ENCODE measurements around the gene ARHGEF9. TPM values are rescaled to one million over a fixed set of nuclear protein-coding genes. Genes with fewer than 3 reads are reported as not detected.
A peak's percentile ranks its signal among the peaks of the same experiment; 100 is the strongest.

The ARHGEF9 gene
- total RNA-seq, 1 donor from 2014 or later = 46.0 TPM

GRCh38 chrX:63784346-63784901 is 590 bp downstream of the ARHGEF9 start:
- FAIRE-seq = no peak
- Histone ChIP-seq H3K27ac (ENCODE audit: low read depth, low read length) (no peak overlapping the region), H3K4me3 (ENCODE audit: insufficient read depth, low read depth, low read length) (no peak overlapping the region), H3K36me3 (ENCODE audit: insufficient read depth, low read length) (no peaks in the 10 kb centered on the region), H3K9me3 (ENCODE audit: insufficient read depth, low read depth, low read length) (no peaks in the 10 kb centered on the region), H3K4me1 (ENCODE audit: insufficient read depth, low read length) (no peaks in the 10 kb centered on the region), H3K9ac (ENCODE audit: low read length) (peak overlapping the region; percentile 31), H3K27me3 (ENCODE audit: insufficient read depth, low read length) (no peaks in the 10 kb centered on the region), H4K20me1 (ENCODE audit: insufficient read depth, low read length) (no peaks in the 10 kb centered on the region), H3K79me2 (ENCODE audit: insufficient read depth, low read length) (no peaks in the 10 kb centered on the region), H3K4me2 (ENCODE audit: low read length) (peak overlapping the region; percentile 75), H2AFZ (ENCODE audit: low read depth, low read length) (peak overlapping the region; percentile 86)
- H3K4me3 Mint-ChIP-seq (ENCODE audit: unreplicated experiment) = peak overlapping the region; percentile 85
- no peak for DNase-seq (ENCODE audit: low read depth)
- TF ChIP-seq, protein P1, sequence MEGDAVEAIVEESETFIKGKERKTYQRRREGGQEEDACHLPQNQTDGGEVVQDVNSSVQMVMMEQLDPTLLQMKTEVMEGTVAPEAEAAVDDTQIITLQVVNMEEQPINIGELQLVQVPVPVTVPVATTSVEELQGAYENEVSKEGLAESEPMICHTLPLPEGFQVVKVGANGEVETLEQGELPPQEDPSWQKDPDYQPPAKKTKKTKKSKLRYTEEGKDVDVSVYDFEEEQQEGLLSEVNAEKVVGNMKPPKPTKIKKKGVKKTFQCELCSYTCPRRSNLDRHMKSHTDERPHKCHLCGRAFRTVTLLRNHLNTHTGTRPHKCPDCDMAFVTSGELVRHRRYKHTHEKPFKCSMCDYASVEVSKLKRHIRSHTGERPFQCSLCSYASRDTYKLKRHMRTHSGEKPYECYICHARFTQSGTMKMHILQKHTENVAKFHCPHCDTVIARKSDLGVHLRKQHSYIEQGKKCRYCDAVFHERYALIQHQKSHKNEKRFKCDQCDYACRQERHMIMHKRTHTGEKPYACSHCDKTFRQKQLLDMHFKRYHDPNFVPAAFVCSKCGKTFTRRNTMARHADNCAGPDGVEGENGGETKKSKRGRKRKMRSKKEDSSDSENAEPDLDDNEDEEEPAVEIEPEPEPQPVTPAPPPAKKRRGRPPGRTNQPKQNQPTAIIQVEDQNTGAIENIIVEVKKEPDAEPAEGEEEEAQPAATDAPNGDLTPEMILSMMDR (IDR thresholded peaks at IDR 0.05; ENCODE audit: insufficient read depth, low read depth, low read length) = no peak
- TF ChIP-seq EZH2 (IDR thresholded peaks at IDR 0.05; ENCODE audit: insufficient read depth, low read length) = no peak
- H3K9me3 Mint-ChIP-seq (ENCODE audit: unreplicated experiment) = no peaks in the 10 kb centered on the region
- no peaks in the 10 kb centered on the region for H3K27me3 Mint-ChIP-seq (ENCODE audit: low read depth, unreplicated experiment)
- peaks cover under 1% of the 10 kb centered on the region for H3K36me3 Mint-ChIP-seq (ENCODE audit: low read depth, unreplicated experiment)
- peaks cover 2% of the 10 kb centered on the region for H3K4me1 Mint-ChIP-seq (ENCODE audit: low read depth, unreplicated experiment)
- peak overlapping the region; percentile 69 for H3K27ac Mint-ChIP-seq (ENCODE audit: unreplicated experiment)

DNA sequence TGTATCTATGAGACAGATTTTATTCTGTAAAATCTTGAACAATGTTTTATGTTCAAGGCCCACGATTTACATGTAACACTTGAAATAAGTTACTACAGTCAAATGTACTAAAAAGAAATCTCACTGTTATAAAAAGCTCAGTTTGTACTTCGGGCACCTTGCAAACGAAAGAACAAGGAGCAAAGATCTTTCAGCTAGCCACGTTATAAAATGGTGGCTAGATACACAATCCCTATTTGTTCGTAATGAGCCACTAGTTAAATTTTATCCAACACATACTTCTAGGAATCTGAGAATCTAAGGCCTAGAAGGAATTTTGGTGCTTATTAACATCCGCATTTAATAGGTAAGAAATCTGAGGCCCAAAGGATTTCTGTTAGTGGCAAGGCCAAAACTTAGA is 2.5 kb downstream of the ARHGEF9 start:
- H3K36me3 Mint-ChIP-seq (ENCODE audit: low read depth, unreplicated experiment) = peaks cover 8% of the 10 kb centered on the region
- Histone ChIP-seq H4K20me1 (ENCODE audit: insufficient read depth, low read length) (no peaks in the 10 kb centered on the region), H3K36me3 (ENCODE audit: insufficient read depth, low read length) (no peaks in the 10 kb centered on the region), H3K4me1 (ENCODE audit: insufficient read depth, low read length) (no peaks in the 10 kb centered on the region), H3K27me3 (ENCODE audit: insufficient read depth, low read length) (no peaks in the 10 kb centered on the region), H3K27ac (ENCODE audit: low read depth, low read length) (no peak overlapping the region), H3K79me2 (ENCODE audit: insufficient read depth, low read length) (no peaks in the 10 kb centered on the region), H3K9ac (ENCODE audit: low read length) (no peak overlapping the region), H3K4me2 (ENCODE audit: low read length) (no peak overlapping the region), H3K9me3 (ENCODE audit: insufficient read depth, low read depth, low read length) (no peaks in the 10 kb centered on the region), H3K4me3 (ENCODE audit: insufficient read depth, low read depth, low read length) (no peak overlapping the region), H2AFZ (ENCODE audit: low read depth, low read length) (no peak overlapping the region)
- H3K27ac Mint-ChIP-seq (ENCODE audit: unreplicated experiment) = no peak overlapping the region
- no peaks in the 10 kb centered on the region for H3K27me3 Mint-ChIP-seq (ENCODE audit: low read depth, unreplicated experiment)
- H3K9me3 Mint-ChIP-seq (ENCODE audit: unreplicated experiment) = peaks cover under 1% of the 10 kb centered on the region
- DNase-seq (ENCODE audit: low read depth) (no peak), FAIRE-seq (no peak)
- H3K4me1 Mint-ChIP-seq (ENCODE audit: low read depth, unreplicated experiment) = peaks cover 2% of the 10 kb centered on the region
- H3K4me3 Mint-ChIP-seq (ENCODE audit: unreplicated experiment) = no peak overlapping the region
- TF ChIP-seq EZH2 (IDR thresholded peaks at IDR 0.05; ENCODE audit: insufficient read depth, low read length) = no peak
- TF ChIP-seq, protein P1 (IDR thresholded peaks at IDR 0.05; ENCODE audit: insufficient read depth, low read depth, low read length) = no peak

GRCh38 chrX:63768760-63769159 is 16.3 kb downstream of the ARHGEF9 start:
- Histone ChIP-seq H3K36me3 (ENCODE audit: insufficient read depth, low read length) (no peaks in the 10 kb centered on the region), H3K27ac (ENCODE audit: low read depth, low read length) (no peak overlapping the region), H2AFZ (ENCODE audit: low read depth, low read length) (no peak overlapping the region), H3K9ac (ENCODE audit: low read length) (no peak overlapping the region), H3K4me2 (ENCODE audit: low read length) (no peak overlapping the region), H3K79me2 (ENCODE audit: insufficient read depth, low read length) (no peaks in the 10 kb centered on the region), H3K27me3 (ENCODE audit: insufficient read depth, low read length) (no peaks in the 10 kb centered on the region), H3K4me1 (ENCODE audit: insufficient read depth, low read length) (no peaks in the 10 kb centered on the region), H3K4me3 (ENCODE audit: insufficient read depth, low read depth, low read length) (no peak overlapping the region), H4K20me1 (ENCODE audit: insufficient read depth, low read length) (no peaks in the 10 kb centered on the region), H3K9me3 (ENCODE audit: insufficient read depth, low read depth, low read length) (no peaks in the 10 kb centered on the region)
- DNase-seq (ENCODE audit: low read depth) = no peak
- no peak overlapping the region for H3K27ac Mint-ChIP-seq (ENCODE audit: unreplicated experiment)
- H3K4me1 Mint-ChIP-seq (ENCODE audit: low read depth, unreplicated experiment) = peaks cover 14% of the 10 kb centered on the region
- H3K4me3 Mint-ChIP-seq (ENCODE audit: unreplicated experiment) = no peak overlapping the region
- H3K9me3 Mint-ChIP-seq (ENCODE audit: unreplicated experiment) = peaks cover 10% of the 10 kb centered on the region
- H3K36me3 Mint-ChIP-seq (ENCODE audit: low read depth, unreplicated experiment) = peaks cover 2% of the 10 kb centered on the region
- FAIRE-seq = no peak
- TF ChIP-seq EZH2 (IDR thresholded peaks at IDR 0.05; ENCODE audit: insufficient read depth, low read length) = no peak
- TF ChIP-seq, protein P1 (IDR thresholded peaks at IDR 0.05; ENCODE audit: insufficient read depth, low read depth, low read length) = no peak
- no peaks in the 10 kb centered on the region for H3K27me3 Mint-ChIP-seq (ENCODE audit: low read depth, unreplicated experiment)
